NT2/D1 (cell line): ENCODE data around the gene CACNG4.

Source experiments
- DNase-seq: peaks from one replicate; pipeline ENCODE4 v3.0.0-alpha.2; 2011; ENCODE audit warnings: low read depth, low spot score
- H3K27me3 ChIP-seq: 2 replicates; pipeline ENCODE4 v1.6.0; 2011; ENCODE audit warnings: mild to moderate bottlenecking; ENCODE audit not compliant: insufficient read length, insufficient read depth
- H3K36me3 ChIP-seq: 2 replicates; pipeline ENCODE4 v1.6.1; 2011; ENCODE audit warnings: mild to moderate bottlenecking, low read length, mixed read lengths; ENCODE audit not compliant: insufficient read depth, insufficient read length
- H3K4me1 ChIP-seq: 2 replicates; pipeline ENCODE4 v1.5.1; 2011; ENCODE audit not compliant: insufficient read depth, insufficient read length
- H3K4me3 ChIP-seq: 2 replicates; pipeline ENCODE4 v1.5.1; 2011; ENCODE audit warnings: low read depth; ENCODE audit not compliant: insufficient read length
- H3K9ac ChIP-seq: 2 replicates; pipeline ENCODE4 v1.6.0; 2011; ENCODE audit warnings: low read depth; ENCODE audit not compliant: insufficient read length
- H3K9me3 ChIP-seq: 2 replicates; pipeline ENCODE4 v1.5.1; 2011; ENCODE audit warnings: mild to moderate bottlenecking, low read length; ENCODE audit not compliant: insufficient read depth
- SUZ12 ChIP-seq: IDR thresholded peaks from 2 replicates; pipeline ENCODE4 v1.6.1; 2011; ENCODE audit not compliant: insufficient read length, insufficient read depth; ENCODE audit errors: extremely low read depth
- YY1 ChIP-seq: IDR thresholded peaks from 2 replicates; pipeline ENCODE4 v1.6.1; 2011; ENCODE audit not compliant: insufficient read length, insufficient read depth
- ZNF274 ChIP-seq: IDR thresholded peaks from 2 replicates; pipeline ENCODE4 v1.6.1; 2011; ENCODE audit warnings: mild to moderate bottlenecking, low read depth, low read length

CACNG4 gene

DNA sequence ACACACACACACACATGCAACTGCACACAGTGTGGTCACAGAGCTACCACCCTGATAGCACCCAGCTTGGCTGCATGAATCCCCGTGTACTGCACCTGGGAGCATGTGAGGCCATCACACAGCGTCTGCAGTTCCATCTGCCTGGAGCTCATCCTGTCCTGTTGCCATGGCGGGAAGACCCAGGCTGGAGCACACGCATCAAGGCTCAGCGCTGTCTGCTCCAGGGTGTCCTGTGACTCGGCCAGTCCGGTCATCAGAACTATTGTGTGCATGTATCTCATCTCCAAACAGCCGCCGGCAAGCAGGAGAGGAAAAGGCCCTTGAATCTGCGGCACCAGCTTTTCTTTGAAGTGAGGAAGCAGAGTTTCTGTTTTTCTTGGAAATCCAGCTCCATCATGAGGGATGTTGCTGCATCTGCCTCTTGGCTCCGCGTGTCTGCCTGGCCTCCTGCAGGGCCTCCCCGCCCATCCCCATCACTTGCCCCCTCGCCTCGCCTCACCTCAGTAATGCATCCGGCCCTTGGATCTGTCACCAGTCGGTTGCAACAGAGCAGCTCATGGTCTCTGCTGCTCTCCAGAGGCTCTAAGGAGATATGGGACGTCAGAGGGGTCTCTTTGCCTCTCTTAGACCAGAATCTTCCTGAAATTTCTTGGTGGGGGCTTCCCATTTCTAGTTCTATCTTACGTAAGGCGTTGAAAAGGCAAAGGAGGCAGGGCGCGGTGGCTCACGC is 23.7 kb downstream of the CACNG4 start:
- no peak for TF ChIP-seq SUZ12
- Histone ChIP-seq H3K9ac (no peak overlapping the region), H3K4me1 (no peaks in the 10 kb centered on the region), H3K27me3 (no peaks in the 10 kb centered on the region), H3K9me3 (no peaks in the 10 kb centered on the region), H3K4me3 (no peak overlapping the region), H3K36me3 (peaks cover 28% of the 10 kb centered on the region)
- no peak for DNase-seq

DNA sequence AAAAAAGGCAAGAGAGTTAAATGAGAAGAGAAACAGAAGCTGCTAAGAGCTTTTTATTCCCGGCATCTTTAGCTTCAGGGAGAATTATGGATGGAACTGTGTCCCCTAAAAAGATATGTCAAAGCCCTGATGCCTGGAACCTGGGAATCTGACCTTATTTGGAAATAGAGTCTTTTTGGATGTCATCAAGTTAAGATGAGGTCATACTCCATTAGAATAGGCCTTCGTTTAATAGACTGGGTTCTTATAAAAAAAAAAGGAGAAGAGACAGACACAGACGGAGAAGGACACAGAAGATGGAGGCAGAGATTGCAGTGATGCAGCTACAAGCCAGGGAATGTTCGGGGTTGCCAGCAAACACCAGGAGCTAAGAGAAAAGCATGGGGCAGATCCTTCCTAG is 24.6 kb downstream of the CACNG4 start:
- no peak overlapping the region for H3K9ac ChIP-seq
- H3K4me1 ChIP-seq, result no peaks in the 10 kb centered on the region
- DNase-seq, result no peak
- peaks cover 30% of the 10 kb centered on the region for H3K36me3 ChIP-seq
- H3K4me3 ChIP-seq, result no peak overlapping the region
- no peaks in the 10 kb centered on the region for H3K27me3 ChIP-seq
- H3K9me3 ChIP-seq, result no peaks in the 10 kb centered on the region
- no peak for TF ChIP-seq YY1
- TF ChIP-seq ZNF274, result no peak
- no peak for TF ChIP-seq SUZ12

DNA sequence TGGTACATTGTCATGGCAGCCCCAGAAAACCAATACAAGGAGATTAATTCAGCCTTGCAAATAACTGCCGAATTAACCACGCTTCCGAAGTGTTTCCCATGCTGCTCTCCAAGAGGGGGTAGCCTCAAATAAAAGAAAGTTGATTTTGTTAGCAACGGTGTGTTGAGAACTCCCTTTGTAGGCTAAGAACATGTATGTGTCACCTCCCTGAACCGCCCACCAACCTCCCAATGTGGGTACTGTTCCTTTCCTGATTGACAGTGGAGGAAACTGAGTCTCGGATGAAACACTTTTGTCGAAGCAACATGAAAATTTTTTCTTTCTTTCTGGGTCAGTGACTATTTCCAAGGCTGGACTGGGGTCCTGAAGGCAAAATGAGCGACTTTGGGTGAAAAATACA is 25.1 kb downstream of the CACNG4 start:
- no peak for TF ChIP-seq SUZ12
- no peak for DNase-seq
- H3K9me3 ChIP-seq, result no peaks in the 10 kb centered on the region
- peaks cover 26% of the 10 kb centered on the region for H3K36me3 ChIP-seq
- no peaks in the 10 kb centered on the region for H3K27me3 ChIP-seq
- no peaks in the 10 kb centered on the region for H3K4me1 ChIP-seq
- no peak overlapping the region for H3K9ac ChIP-seq
- no peak overlapping the region for H3K4me3 ChIP-seq

DNA sequence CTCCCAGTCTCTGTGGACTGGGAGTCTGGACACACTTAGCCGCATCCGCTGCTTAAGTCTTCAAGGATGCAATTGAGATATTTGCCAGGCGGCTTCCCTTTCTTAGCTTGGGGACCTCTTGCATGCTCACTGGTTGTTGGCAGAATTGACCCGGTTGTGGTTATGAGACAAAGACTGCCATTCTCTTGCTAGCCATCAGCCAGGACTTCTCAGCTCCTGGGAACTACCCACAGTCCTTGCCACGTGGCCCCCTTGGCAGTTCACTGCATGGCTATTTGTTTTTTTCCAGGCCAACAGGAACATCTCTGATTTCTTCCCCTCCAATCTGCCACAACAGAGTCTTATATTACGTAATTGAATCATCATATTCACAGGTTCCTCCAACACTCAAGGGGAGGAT is 25.5 kb downstream of the CACNG4 start:
- DNase-seq, result no peak
- H3K4me3 ChIP-seq, result no peak overlapping the region
- TF ChIP-seq SUZ12 (no peak), ZNF274 (no peak), YY1 (no peak)
- H3K36me3 ChIP-seq, result peaks cover 21% of the 10 kb centered on the region
- H3K27me3 ChIP-seq, result no peaks in the 10 kb centered on the region
- H3K9me3 ChIP-seq, result no peaks in the 10 kb centered on the region
- H3K9ac ChIP-seq, result no peak overlapping the region
- H3K4me1 ChIP-seq, result no peaks in the 10 kb centered on the region

DNA sequence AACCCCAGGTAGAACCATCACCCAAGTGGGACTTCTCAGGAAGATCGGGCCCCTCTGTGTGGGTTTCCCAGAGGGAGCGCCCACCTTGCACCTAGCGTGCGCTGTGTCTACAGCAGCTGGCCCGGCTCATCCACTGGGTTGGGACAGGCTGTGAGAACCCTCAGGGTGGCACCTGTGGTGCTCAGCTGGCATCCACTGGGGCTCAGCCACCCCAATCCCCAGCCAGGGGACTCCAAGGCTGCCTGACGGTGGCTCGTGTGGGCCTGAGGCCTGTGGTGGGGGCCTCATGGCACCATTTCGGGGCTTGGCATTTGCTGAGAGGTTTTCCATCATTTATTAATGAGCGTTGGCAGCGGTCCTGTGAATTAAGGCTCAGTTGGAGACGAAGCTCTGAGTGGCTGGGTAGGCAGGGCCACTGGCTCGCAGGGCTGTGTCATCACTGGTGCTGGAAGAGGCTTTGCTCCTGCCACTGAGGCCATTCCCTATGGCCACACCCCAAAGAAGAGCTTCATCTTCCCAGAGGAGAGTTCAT is 28.5 kb downstream of the CACNG4 start:
- no peak overlapping the region for H3K4me3 ChIP-seq
- TF ChIP-seq ZNF274 (no peak), SUZ12 (no peak), YY1 (no peak)
- DNase-seq, result no peak

GRCh38 chr17:66994361-66994760 is 29.9 kb downstream of the CACNG4 start:
- TF ChIP-seq ZNF274 (no peak), SUZ12 (no peak), YY1 (no peak)

More for the DNA sequence above, 28.5 kb downstream of the CACNG4 start:
- Histone ChIP-seq H3K36me3 (peaks cover 12% of the 10 kb centered on the region), H3K9me3 (no peaks in the 10 kb centered on the region), H3K27me3 (no peaks in the 10 kb centered on the region), H3K9ac (no peak overlapping the region), H3K4me1 (no peaks in the 10 kb centered on the region)

DNA sequence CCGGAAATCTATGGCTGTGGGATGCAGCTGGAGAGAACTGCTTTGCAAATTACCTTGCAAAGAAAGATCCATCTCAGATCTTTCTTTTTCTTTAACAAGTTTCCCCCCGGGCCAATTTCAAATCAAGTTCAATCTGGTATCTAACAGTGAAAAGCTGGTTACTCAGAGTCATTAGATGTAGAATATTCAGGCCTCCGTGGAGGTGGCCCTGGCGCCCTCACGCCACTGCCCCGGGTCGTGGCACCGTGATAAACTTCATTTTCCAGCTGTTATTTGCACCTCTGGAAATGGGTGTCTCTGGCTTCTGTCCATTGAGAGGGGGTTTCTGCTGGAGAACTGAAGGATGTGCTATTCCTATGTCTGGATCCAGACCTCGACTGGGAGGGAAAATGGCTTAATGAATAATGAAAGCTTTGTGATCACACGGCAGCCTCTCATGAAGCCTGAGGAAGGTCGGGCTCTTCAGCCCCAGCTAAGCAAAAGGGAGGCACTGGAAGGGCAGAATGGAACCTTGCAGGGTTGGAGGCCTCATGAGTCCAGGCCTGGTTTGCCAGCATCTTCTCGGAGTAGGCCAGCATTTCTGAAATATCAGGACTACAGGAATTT is 30.5 kb downstream of the CACNG4 start:
- Histone ChIP-seq H3K27me3 (no peaks in the 10 kb centered on the region), H3K36me3 (peaks cover 12% of the 10 kb centered on the region), H3K4me3 (no peak overlapping the region), H3K4me1 (no peaks in the 10 kb centered on the region), H3K9ac (no peak overlapping the region), H3K9me3 (peaks cover 4% of the 10 kb centered on the region; the same call in 1 of the 2 replicates)
- TF ChIP-seq SUZ12 (no peak), YY1 (no peak), ZNF274 (no peak)
- no peak for DNase-seq

More at GRCh38 chr17:66994361-66994760, 29.9 kb downstream of the CACNG4 start:
- Histone ChIP-seq H3K9ac (no peak overlapping the region), H3K36me3 (peaks cover 12% of the 10 kb centered on the region), H3K4me1 (no peaks in the 10 kb centered on the region), H3K9me3 (no peaks in the 10 kb centered on the region), H3K27me3 (no peaks in the 10 kb centered on the region), H3K4me3 (no peak overlapping the region)
- DNase-seq, result no peak
